NCI-H1417 (cell line): ENCODE results near the gene RAD51AP1.
"Not testable (repeated sequence)": the region's sequence is repeated elsewhere in the genome, so short reads cannot be mapped to it uniquely, and the experiment has no call there.

Source experiments
- DNase-seq, 3 experiments: peaks; one replicate each; lab custom pipeline; 2025; lab: John Stamatoyannopoulos, UW

Gene RAD51AP1, protein sequence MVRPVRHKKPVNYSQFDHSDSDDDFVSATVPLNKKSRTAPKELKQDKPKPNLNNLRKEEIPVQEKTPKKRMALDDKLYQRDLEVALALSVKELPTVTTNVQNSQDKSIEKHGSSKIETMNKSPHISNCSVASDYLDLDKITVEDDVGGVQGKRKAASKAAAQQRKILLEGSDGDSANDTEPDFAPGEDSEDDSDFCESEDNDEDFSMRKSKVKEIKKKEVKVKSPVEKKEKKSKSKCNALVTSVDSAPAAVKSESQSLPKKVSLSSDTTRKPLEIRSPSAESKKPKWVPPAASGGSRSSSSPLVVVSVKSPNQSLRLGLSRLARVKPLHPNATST

DNA sequence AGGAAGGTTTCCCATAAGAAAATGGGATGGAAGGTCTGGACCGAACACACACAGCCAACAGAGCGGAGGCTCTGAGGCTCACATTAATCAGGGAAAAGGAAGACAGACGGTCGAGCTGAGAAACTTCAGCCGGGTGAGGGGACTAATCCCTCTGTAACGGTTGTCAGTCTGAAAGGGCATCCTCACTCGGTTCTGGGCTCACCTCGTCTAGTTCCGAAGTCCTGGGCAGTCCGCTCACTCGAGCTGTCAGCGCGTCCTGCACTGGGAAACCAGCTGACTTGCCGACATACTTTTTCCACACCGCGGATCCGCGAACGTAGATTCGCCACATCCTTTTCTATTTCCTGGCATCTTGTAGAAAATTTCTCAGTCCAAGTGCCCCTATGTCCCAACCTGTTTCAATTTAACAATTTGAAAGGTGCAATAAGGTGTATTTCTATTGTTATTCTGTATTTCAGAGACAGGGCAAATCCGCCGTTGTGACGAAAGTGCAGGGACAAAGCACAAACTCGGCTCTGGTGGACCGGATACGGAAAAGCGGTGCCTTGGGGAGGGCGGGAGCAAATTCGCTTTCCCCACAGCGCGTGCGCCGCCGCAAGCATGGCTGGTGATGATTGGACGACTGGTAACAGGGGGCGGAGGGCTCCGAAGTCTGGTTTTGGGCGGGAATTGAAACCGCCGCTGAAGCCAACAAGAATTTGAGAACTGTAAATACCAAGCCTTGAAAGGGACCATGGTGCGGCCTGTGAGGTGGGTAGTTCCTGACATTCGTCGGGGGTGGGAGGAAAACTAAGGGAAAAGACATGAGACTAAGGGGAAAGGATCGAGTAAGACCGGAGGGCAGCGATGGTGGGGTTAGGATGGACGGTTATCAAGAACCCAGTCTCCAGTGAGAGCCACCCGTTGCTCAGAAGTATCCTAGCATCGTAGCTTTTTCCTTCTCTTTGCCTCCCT is at the start of gene RAD51AP1:
RAD51AP1 (plus strand) TSS at position 684 of the 954 bp plus-strand sequence; CDS start at position 734, 50 bp downstream.
- peak; percentile 96 to 99 (median 96) for DNase-seq

- DNase-seq: no peak
These were observed 49.1 kb upstream of the RAD51AP1 start for GRCh38 chr12:4489556-4489955.

GRCh38 chr12:4490973-4491372 is 47.7 kb upstream of the RAD51AP1 start:
- no peak for DNase-seq

DNA sequence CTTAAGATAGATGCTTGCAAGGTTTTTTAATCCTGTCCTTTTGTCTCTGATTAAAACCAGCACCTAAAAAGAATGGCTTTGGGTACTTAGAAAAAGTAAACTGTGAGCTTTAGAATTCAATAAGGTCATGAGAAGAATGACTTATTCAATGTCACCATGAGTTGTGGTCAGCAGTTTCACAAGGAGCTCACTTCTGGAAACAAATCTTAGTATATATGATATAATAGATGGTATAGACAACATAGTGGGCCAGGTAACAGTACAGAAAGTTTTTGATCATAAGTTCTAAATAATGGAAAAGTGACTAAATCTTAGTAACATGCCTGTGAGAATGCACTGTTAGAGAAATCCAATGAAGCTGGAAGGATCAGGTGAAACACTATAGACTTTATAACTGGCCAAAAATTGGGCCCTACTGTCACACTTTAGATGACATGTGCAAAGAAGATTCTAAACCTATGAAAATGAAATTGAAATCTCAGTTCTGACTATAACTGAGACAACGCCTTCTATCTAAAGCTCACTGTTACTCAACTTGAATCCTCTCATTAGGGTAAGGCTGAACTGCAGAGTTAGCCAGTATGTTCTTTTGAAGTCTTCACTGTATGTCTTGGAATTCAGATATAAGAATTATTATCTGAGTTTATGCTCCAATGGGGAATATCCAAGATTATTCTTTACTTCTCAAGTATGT is 42.4 kb upstream of the RAD51AP1 start:
- no peak for DNase-seq

- DNase-seq: no peak
These were observed 39.5 kb upstream of the RAD51AP1 start for GRCh38 chr12:4499186-4499585.

- DNase-seq: no peak
These were observed 33.2 kb upstream of the RAD51AP1 start for GRCh38 chr12:4505376-4505986.

- DNase-seq: no peak
These were observed 32.3 kb upstream of the RAD51AP1 start for GRCh38 chr12:4506430-4506829.

DNA sequence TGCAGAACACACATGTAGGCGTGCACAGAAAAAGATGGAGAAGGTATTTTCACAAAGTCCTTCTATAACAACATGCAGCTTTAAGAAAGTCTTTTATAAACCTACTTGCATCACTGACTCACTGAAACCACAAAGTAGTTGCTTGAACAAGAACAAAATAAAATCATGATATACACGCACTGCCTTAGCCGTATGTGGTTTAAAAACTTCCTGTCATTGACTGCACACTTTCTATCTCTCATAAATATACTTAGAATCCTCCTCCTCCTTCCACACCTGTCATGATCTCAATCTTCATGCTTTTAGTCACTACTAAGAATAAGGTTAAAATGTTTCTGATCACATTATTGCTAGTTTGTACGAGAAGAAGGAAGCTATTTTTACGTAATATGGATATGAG is 31.8 kb upstream of the RAD51AP1 start:
- no peak for DNase-seq

- peak in 1 of 3 experiments; percentile 25 for DNase-seq
These were observed 30.2 kb upstream of the RAD51AP1 start for GRCh38 chr12:4508503-4508902.

GRCh38 chr12:4509269-4509668 is 29.4 kb upstream of the RAD51AP1 start:
- DNase-seq: not testable (repeated sequence)

- no peak for DNase-seq
These were observed 20.5 kb upstream of the RAD51AP1 start for GRCh38 chr12:4518106-4518728.

- DNase-seq: not testable (repeated sequence)
These were observed 15.2 kb upstream of the RAD51AP1 start for GRCh38 chr12:4523443-4523842.

DNA sequence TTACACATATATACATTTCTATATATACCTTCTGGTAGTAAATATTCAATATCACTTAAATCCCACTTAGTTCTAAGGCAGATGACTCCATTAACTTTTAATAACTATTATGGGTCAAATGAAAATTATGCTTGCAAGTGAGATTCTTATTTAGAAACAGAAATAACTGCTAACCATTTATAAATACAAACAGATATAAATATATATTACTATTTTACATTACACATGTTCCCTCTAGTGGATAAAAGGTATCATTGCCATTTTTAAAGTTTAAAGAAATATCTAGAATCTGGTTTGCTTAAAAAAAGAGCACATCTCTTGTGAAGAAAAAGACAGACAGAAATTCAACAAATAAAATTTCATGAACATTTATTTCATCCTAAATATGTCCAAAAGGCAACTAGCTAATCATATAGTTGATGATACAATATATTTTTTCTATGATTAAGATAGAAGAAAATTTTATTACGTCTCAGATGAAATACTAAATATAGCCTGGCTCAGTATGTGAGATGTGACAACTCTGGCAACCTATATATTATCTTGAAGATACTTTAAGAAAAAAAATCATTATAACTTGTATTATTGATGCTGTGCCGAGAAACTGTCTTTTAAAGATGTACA is 11.7 kb upstream of the RAD51AP1 start:
- peak in 1 of 3 experiments; percentile 56 for DNase-seq

DNA sequence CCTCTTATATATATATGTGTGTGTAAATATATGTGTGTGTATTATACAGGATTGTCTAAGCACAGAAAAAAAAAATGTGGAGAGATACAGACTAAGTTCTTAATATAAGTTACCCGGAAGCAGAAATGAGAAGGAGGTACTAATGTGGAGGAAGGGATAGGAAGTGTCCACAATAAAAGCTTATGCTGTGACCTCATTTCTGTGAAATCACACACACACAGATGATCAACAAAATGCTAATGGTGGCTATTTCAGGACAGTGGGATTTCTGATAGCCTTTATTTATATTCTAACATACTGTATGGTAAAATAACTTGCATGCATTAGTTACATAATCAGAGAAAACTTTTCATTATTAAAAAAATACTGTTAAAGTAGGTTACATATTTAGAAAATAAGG is 8.5 kb upstream of the RAD51AP1 start:
- DNase-seq: no peak

GRCh38 chr12:4530982-4531586 is 7.6 kb upstream of the RAD51AP1 start:
- no peak for DNase-seq

DNA sequence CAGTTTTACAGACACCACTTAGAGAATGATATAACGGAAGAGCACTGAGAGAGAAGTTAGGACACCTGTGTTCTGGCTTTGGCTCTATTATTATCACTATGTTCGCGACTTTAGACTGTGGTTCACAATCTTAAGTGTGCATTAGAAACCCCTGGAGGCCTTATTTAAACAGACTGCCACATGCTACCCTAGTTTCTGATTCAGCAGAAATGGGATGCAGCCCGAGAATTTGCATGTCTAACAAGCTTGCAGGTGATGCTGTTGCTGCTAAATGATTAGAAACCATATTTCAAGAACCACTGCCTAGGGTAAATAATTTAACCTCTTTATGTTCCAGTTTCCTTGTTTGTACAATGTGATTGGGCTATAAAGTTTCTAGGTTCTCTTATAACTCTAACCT is 3.6 kb upstream of the RAD51AP1 start:
- no peak for DNase-seq

- DNase-seq: no peak
These were observed 2.8 kb upstream of the RAD51AP1 start for GRCh38 chr12:4535871-4536270.

GRCh38 chr12:4539167-4539870 is 629 bp downstream of the RAD51AP1 start:
- DNase-seq: no peak

- no peak for DNase-seq
These were observed 1.5 kb downstream of the RAD51AP1 start for GRCh38 chr12:4540170-4540569.

GRCh38 chr12:4540638-4541037 is 1.9 kb downstream of the RAD51AP1 start:
- DNase-seq: no peak
